GM13976 (cell line): Measurements from ENCODE around the gene EXOC3L1.

ENCODE experiments used
- DNase-seq: peaks from one replicate; pipeline ENCODE4 v3.0.0; 2012; ENCODE audit warnings: low spot score
- in situ Hi-C: fragments of 300-500 bp; cut with MboI; formaldehyde crosslinking; loops from one replicate; pipeline ENCODE4 v1.12.0; 2022; ENCODE audit warnings: low sequenced_read_pairs, mixed read lengths, inconsistent platforms; ENCODE audit not compliant: unreplicated experiment
- TF ChIP-seq, protein P1 (sequence below): IDR thresholded peaks from 2 replicates; pipeline ENCODE4 v1.5.1; 2012; ENCODE audit warnings: borderline replicate concordance, mild to moderate bottlenecking; ENCODE audit not compliant: insufficient read depth; ENCODE audit errors: extremely low read depth, missing control alignments, control extremely low read depth

The EXOC3L1 gene

DNA sequence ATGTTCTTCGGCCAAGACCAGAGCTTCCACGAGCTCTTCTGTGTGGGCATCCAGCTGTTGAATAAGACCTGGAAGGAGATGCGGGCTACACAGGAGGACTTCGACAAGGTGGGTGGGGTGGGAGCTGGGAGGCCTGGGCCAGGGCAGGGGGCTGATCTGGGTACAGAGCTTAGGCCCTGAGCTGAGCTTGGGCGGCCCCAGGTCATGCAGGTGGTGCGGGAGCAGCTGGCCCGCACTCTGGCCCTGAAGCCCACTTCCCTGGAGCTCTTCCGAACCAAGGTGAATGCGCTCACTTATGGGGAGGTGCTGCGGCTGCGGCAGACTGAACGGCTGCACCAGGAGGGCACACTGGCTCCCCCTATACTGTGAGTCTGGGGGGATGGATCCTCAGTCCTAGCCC, 12.5 kb upstream of the EXOC3L1 start:
- TF ChIP-seq, protein P1, sequence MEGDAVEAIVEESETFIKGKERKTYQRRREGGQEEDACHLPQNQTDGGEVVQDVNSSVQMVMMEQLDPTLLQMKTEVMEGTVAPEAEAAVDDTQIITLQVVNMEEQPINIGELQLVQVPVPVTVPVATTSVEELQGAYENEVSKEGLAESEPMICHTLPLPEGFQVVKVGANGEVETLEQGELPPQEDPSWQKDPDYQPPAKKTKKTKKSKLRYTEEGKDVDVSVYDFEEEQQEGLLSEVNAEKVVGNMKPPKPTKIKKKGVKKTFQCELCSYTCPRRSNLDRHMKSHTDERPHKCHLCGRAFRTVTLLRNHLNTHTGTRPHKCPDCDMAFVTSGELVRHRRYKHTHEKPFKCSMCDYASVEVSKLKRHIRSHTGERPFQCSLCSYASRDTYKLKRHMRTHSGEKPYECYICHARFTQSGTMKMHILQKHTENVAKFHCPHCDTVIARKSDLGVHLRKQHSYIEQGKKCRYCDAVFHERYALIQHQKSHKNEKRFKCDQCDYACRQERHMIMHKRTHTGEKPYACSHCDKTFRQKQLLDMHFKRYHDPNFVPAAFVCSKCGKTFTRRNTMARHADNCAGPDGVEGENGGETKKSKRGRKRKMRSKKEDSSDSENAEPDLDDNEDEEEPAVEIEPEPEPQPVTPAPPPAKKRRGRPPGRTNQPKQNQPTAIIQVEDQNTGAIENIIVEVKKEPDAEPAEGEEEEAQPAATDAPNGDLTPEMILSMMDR, result no peak
- peak; percentile 42 for DNase-seq
- in situ Hi-C loops, result no loop called here

DNA sequence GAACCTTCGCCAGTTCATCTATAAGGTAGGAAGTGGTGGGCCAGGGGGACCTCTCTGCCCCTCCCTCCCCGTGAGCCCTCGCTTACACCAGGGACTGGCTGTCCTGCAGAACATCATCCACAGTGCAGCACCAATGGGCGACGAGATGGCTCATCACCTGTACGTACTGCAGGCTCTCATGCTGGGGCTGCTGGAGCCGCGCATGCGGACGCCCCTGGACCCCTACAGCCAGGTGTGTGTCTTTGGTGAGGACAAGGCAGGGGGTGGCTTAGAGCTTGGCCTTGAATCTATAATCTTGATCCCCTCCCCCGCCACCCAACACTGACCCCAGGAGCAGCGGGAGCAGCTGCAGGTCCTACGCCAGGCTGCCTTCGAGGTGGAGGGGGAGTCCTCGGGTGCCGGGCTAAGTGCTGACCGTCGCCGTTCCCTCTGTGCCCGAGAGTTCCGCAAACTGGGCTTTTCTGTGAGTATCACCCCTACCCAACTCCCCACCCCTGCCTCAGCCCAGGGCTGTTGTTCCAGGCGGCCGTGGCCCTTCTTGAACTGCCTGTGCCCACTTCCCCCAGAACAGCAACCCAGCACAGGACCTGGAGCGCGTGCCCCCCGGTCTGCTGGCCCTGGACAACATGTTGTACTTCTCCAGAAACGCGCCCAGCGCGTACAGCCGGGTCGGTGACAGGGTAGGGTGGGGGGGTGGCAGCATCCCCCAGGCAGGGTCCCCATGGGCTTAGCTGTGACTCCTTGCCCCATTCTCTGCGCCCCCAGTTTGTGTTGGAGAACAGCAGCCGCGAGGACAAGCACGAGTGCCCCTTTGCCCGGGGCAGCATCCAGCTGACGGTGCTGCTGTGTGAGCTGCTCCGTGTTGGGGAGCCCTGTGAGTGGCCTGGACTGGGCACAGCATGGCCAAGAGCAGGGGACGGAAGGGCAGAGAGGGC, 11.7 kb upstream of the EXOC3L1 start:
- DNase-seq, result peak; percentile 27
- in situ Hi-C loops, result no loop called here
- TF ChIP-seq, protein P1, result no peak

DNA sequence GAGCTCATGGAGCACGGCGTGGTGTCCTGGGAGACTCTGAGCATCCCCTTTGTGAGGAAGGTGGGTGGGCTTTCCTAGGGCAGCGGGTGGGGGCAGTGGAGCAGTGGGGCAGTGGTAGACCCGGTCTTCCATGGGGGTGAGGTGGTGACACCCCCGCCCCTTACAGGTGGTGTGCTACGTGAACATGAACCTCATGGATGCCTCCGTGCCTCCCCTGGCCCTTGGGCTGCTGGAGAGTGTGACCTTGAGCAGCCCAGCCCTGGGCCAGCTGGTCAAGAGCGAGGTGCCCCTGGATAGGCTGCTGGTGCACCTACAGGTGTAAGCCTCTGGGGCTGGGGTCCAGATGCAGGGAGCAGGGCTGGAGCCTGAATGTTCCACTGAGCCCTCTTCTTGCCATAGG, 10.6 kb upstream of the EXOC3L1 start:
- in situ Hi-C loops, result no loop called here
- TF ChIP-seq, protein P1, result no peak
- no peak for DNase-seq

DNA sequence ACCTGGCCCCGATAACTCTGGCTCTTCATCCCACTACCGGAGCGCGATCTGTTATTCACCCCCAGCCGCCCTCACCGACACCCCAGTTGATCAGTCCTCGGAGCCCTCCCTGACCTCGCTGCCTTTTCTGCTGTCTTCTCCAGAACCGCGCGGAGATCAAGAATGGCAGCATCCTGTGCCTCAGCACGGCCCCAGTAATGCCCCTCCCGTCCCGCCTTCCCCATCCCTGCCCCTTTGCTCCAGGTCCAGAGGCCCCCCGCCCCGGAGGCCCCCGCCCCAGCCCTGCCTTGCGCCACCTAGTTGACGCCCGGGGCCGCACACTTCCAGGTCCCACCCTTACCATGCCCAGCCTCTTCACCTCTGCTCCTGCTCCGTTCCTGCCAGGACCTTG, 9.9 kb upstream of the EXOC3L1 start:
- DNase-seq, result peak; percentile 22
- in situ Hi-C loops, result no loop called here

DNA sequence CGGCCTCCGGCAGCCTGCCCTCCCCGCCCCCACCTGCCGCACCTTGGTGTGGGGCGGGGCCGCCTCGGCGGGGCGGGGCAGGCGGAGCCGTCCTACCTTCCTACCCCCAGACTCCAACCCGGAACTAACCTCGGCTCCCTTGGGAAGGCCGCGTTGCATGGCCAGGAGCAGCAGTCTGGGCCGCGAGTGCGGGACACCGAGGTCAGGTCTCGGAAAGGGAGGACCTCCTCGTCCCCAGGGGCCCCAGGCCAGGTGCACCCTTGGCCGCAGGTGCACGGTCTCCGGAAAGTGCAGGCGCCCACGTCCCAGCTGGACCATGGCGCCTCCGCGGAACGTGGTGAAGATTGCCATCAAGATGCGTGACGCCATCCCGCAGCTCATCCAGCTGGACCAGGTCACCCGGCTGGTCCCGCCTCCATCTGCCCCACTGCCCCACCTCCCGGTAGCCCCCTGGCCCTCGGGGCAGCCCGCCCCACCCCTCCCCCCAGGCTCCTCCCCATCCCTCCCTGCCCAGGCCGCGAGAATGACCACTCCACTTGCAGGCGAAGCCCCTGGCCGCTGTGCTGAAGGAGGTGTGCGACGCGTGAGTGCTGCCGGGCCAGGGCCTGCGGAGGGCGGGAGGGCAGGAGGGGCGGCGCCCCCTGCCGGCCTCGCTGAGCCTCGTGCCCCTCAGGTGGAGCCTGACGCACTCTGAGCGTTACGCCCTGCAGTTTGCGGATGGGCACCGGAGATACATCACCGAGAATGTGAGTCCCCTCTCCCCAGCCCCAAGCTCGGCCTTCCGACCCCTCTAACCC, 9.3 kb upstream of the EXOC3L1 start, which contains the start of gene ELMO3:
Gene ELMO3, plus strand, starts transcription at position 121 of the 797 bp plus-strand sequence. Its CDS starts 196 bp downstream, at position 317.
- TF ChIP-seq, protein P1, result no peak
- peak; percentile 36 for DNase-seq
- in situ Hi-C loops, result no loop called here

More for the DNA sequence above, 9.9 kb upstream of the EXOC3L1 start:
- TF ChIP-seq, protein P1, result no peak

DNA sequence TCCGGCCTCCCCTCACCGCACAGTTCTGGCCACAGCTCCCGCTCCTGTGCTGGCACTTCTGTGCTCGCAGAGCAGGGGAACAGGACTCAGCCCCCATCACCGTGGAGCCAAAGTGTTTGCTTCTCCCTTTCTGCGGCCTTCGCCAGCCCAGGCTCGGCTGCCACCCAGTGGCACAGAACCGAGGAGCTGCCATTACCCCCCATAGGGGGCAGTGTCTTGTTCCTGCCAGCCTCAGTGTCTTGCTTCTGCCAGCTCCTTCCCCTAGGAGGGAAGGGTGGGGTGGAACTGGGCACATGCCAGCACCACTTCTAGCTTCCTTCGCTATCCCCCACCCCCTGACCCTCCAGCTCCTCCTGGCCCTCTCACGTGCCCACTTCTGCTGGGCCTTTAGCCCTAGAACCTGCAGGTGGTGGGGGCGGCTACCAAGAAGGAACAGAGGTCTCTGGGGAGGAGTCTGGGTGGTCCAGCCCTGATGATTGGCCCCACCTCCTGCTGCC, 8.3 kb upstream of the EXOC3L1 start:
- TF ChIP-seq, protein P1, result peak; percentile 36
- in situ Hi-C loops, result no loop called here
- peak; percentile 56 for DNase-seq
